HepG2 (cell line): ENCODE measurements around the gene GHR. TPM values are rescaled to one million over a fixed set of nuclear protein-coding genes. Genes with fewer than 3 reads are reported as not detected.
"Not testable (repeated sequence)": the region's sequence is repeated elsewhere in the genome, so short reads cannot be mapped to it uniquely, and the experiment has no call there.

Source experiments
- ATAC-seq: fragments of 200-7000 bp; cut with Tn5 transposase; 3 replicates; pipeline ENCODE4 v1.9.1; 2020; ENCODE audit warnings: mild to moderate bottlenecking, moderate library complexity
- BruUV-seq: library from RNA; stranded (reverse); fragments of 400-500 nt; replicated peaks from 2 replicates; lab custom pipeline; 2021; lab: Mats Ljungman, UMichigan
- CTCF ChIA-PET: fragments of 300-600 bp; formaldehyde crosslinking; extraction: SDS; loops from one replicate; lab custom pipeline; 2021; ENCODE audit warnings: low total read pairs, inconsistent platforms, low intra/inter-chr PET ratio; lab: Yijun Ruan, JAX
- POLR2A ChIA-PET: fragments of 350-600 bp; sonication (Branson Sonifier 250); formaldehyde crosslinking; loops from one replicate; lab custom pipeline; 2020; ENCODE audit warnings: antibody characterized with exemption, inconsistent platforms; lab: Yijun Ruan, JAX
- DNase-seq: peaks from one replicate; pipeline ENCODE4 v3.0.0-alpha.2; 2015; ENCODE audit warnings: low spot score
- FAIRE-seq: peaks from 3 replicates; lab custom pipeline; 2011; peaks lifted over from hg19 to GRCh38; lab: Jason Lieb, UNC
- H2AFZ ChIP-seq: one replicate; pipeline ENCODE4 v1.6.1; 2011; ENCODE audit warnings: low read length, inconsistent platforms
- H3K27ac ChIP-seq: fragments of 300-600 bp; 3 replicates; pipeline ENCODE4 v1.8.0; 2011; ENCODE audit warnings: mixed run types, mild to moderate bottlenecking, mixed read lengths, low read length, inconsistent platforms; ENCODE audit not compliant: insufficient read depth; ENCODE audit errors: extremely low read length
- H3K27me3 ChIP-seq, 2 experiments: fragments of 200-600 bp in 1 of 2; 2 replicates in 1 of 2; 3 replicates in 1 of 2; pipeline versions ENCODE4 v1.6.0 to v1.8.0; 2011; ENCODE audit warnings: low read length in 2 of 2, mild to moderate bottlenecking in 2 of 2, moderate library complexity in 2 of 2, inconsistent platforms in 1 of 2; ENCODE audit not compliant: insufficient read depth in 2 of 2, control insufficient read depth in 1 of 2
- H3K36me3 ChIP-seq, 2 experiments: fragments of 200-600 bp in 1 of 2; replicated peaks in 1 of 2; 2 replicates in 1 of 2; 3 replicates in 1 of 2; pipeline versions ENCODE4 v1.5.1 to v1.8.0; 2011; ENCODE audit warnings: low read length in 2 of 2, inconsistent platforms in 1 of 2; ENCODE audit not compliant: insufficient read depth in 2 of 2, control insufficient read depth in 1 of 2
- H3K4me1 ChIP-seq: 2 replicates; pipeline ENCODE4 v1.5.1; 2012; ENCODE audit warnings: low read length, inconsistent platforms; ENCODE audit not compliant: insufficient read depth
- H3K4me2 ChIP-seq: 2 replicates; pipeline ENCODE4 v1.6.0; 2011; ENCODE audit warnings: low read depth, low read length, inconsistent platforms
- H3K4me3 ChIP-seq, 3 experiments: fragments of 200-600 bp in 1 of 3; sonication (generic), shearing (Covaris generic) in 1 of 3; replicated peaks in 1 of 3; 2 replicates each; pipeline ENCODE4 v1.5.1; 2011 to 2016; ENCODE audit warnings: low read length in 3 of 3, inconsistent platforms in 2 of 3, low read depth in 2 of 3, mild to moderate bottlenecking in 2 of 3, control low read depth in 1 of 3, mixed read lengths in 1 of 3; ENCODE audit not compliant: insufficient read depth in 1 of 3
- H3K79me2 ChIP-seq: one replicate; pipeline ENCODE4 v1.6.1; 2011; ENCODE audit warnings: low read length, inconsistent platforms; ENCODE audit not compliant: insufficient read depth
- H3K9ac ChIP-seq: 2 replicates; pipeline ENCODE4 v1.6.0; 2011; ENCODE audit warnings: mild to moderate bottlenecking, low read depth, low read length, inconsistent platforms; ENCODE audit not compliant: insufficient read depth
- H3K9me3 ChIP-seq: 2 replicates; pipeline ENCODE4 v1.5.1; 2012; ENCODE audit warnings: mild to moderate bottlenecking, low read length
- H4K20me1 ChIP-seq: 2 replicates; pipeline ENCODE4 v1.6.0; 2011; ENCODE audit warnings: inconsistent platforms, mild to moderate bottlenecking, low read length, moderate library complexity; ENCODE audit not compliant: insufficient read depth
- HOXA9 ChIP-seq: sonication (generic); formaldehyde crosslinking; IDR thresholded peaks from 2 replicates; pipeline ENCODE4 v1.8.1; 2022; ENCODE audit warnings: missing genetic modification reagents, mild to moderate bottlenecking, moderate library complexity, borderline replicate concordance
- NFKB2 ChIP-seq: sonication (generic); formaldehyde crosslinking; IDR thresholded peaks from 2 replicates; pipeline ENCODE4 v1.4.0; 2020; ENCODE audit warnings: missing genetic modification reagents, borderline replicate concordance
- NR3C1 ChIP-seq: sonication (generic); formaldehyde crosslinking; IDR thresholded peaks from 2 replicates; pipeline ENCODE4 v1.4.0; 2020; ENCODE audit warnings: missing genetic modification reagents
- SYNCRIP ChIP-seq: fragments of 200-400 bp; formaldehyde crosslinking; IDR thresholded peaks from 2 replicates; pipeline ENCODE4 v1.6.1; 2018; ENCODE audit warnings: mild to moderate bottlenecking, low read depth, low read length; ENCODE audit not compliant: insufficient read depth
- TGIF2 ChIP-seq: IDR thresholded peaks from 2 replicates; pipeline ENCODE4 v1.6.1; 2016; ENCODE audit warnings: control low read depth, missing compliant biosample characterization
- ZBTB7B ChIP-seq: sonication (generic); formaldehyde crosslinking; IDR thresholded peaks from 2 replicates; pipeline ENCODE4 v1.4.0; 2020; ENCODE audit warnings: missing genetic modification reagents
- ZFP91 ChIP-seq: sonication (generic); formaldehyde crosslinking; IDR thresholded peaks from 2 replicates; pipeline ENCODE4 v1.9.0; 2022; ENCODE audit warnings: missing genetic modification reagents, mild to moderate bottlenecking, borderline replicate concordance
- ZMAT3 ChIP-seq: sonication (generic); formaldehyde crosslinking; conservative IDR thresholded peaks from 2 replicates; pipeline ENCODE4 v1.7.0; 2021; ENCODE audit warnings: missing genetic modification reagents
- ZNF331 ChIP-seq: sonication (generic); formaldehyde crosslinking; IDR thresholded peaks from 2 replicates; pipeline ENCODE4 v1.4.0; 2020; ENCODE audit warnings: missing genetic modification reagents
- WGBS: methylation state at CpG from one replicate; pipeline ENCODE4 v1.1.6; 2017; ENCODE audit warnings: low lambda C conversion rate; 5-methylcytosine and 5-hydroxymethylcytosine counted together
- in situ Hi-C: cut with HindIII; loops from 2 replicates; pipeline ENCODE4 v1.10.0; 2017; ENCODE audit warnings: low pct_unique_long_range_greater_than_20kb; ENCODE audit not compliant: extremely low pct_ligation_motif_present
- intact Hi-C: fragments of 100-400 bp; cut with micrococcal nuclease; formaldehyde crosslinking; loops from one replicate; pipeline ENCODE4 v1.10.0; 2022; ENCODE audit not compliant: unreplicated experiment
- polyA plus RNA-seq, 8 experiments: library from polyadenylated mRNA; depleted of rRNA in 3 of 8; stranded (reverse) in 7 of 8; unstranded in 1 of 8; fragments of >200 nt; fragmentation: Illumina TruSeq in 4 of 8; extraction: Trizol in 4 of 8; gene quantifications; 2 replicates each; pipeline versions ENCODE4 v1.2.1 to v1.2.3, GENCODE V29; 2011 to 2016; ENCODE audit warnings: low read depth in 4 of 8, missing spikeins in 1 of 8, mixed read lengths in 1 of 8; ENCODE audit not compliant: insufficient read depth in 1 of 8
- total RNA-seq, 5 experiments: library from RNA; depleted of rRNA; stranded (reverse); fragments of >200 nt; fragmentation: Illumina TruSeq; extraction: Trizol; gene quantifications; 2 replicates each; pipeline ENCODE4 v1.2.3, GENCODE V29; 2016; ENCODE audit warnings: low read depth in 1 of 5

GHR gene
- total and polyA plus RNA-seq, 2 of the 13 experiments (the other 11 are each of a cell fraction or from before 2014, with no cell fraction given): 0.07 TPM; not detected in 1

- intact Hi-C loops: no loop called here
- Histone ChIP-seq H4K20me1 (no peaks in the 10 kb centered on the region), H3K79me2 (no peaks in the 10 kb centered on the region), H3K4me1 (no peaks in the 10 kb centered on the region), H3K9me3 (no peaks in the 10 kb centered on the region), H3K27ac (no peak overlapping the region), H3K4me3 (no peak overlapping the region)
- ChIA-PET CTCF (interaction anchor here (1.1 kb wide), 1 partner anchor 234 kb away, joined by 4 read pairs; no protein-coding TSS in a partner anchor), POLR2A (no interaction called here)
- no TSS peak for BruUV-seq
- no peak for DNase-seq
- FAIRE-seq: no peak
- ATAC-seq: no peak
- TF ChIP-seq ZFP91 (CRISPR knock-in tag) (no peak), ZBTB7B (CRISPR knock-in tag) (no peak), NR3C1 (CRISPR knock-in tag) (no peak), SYNCRIP (no peak), TGIF2 (no peak), HOXA9 (CRISPR knock-in tag) (no peak), NFKB2 (no peak), ZNF331 (CRISPR knock-in tag) (no peak), ZMAT3 (CRISPR knock-in tag) (no peak)
- TF ChIP-seq, all 625 proteins: peak for 0
- no peak overlapping the region for H2AFZ ChIP-seq
- no peak overlapping the region for H3K9ac ChIP-seq
- no peak overlapping the region for H3K4me2 ChIP-seq
- H3K36me3 ChIP-seq: no peaks in the 10 kb centered on the region
- H3K27me3 ChIP-seq: no peaks in the 10 kb centered on the region
- in situ Hi-C loops: no loop called here
Observed at GRCh38 chr5:42656651-42657015, 233.4 kb downstream of the GHR start.

- DNase-seq, CTCF ChIA-PET, BruUV-seq: not testable (repeated sequence)
Observed at GRCh38 chr5:42659869-42660268, 236.6 kb downstream of the GHR start.

More at GRCh38 chr5:42659869-42660268, 236.6 kb downstream of the GHR start:
- H2AFZ ChIP-seq, H3K27me3 ChIP-seq, POLR2A ChIA-PET, H3K79me2 ChIP-seq, H3K9me3 ChIP-seq, H3K9ac ChIP-seq, in situ Hi-C loops, H3K27ac ChIP-seq, H3K4me1 ChIP-seq, H3K4me3 ChIP-seq, H3K36me3 ChIP-seq, FAIRE-seq, H3K4me2 ChIP-seq, ATAC-seq, intact Hi-C loops, H4K20me1 ChIP-seq: not testable (repeated sequence)
- 0% methylated on average over 3 of the region's 13 CpGs for WGBS
